ENCODE results near the gene AP3D1.
"Not testable (repeated sequence)": the region's sequence is repeated elsewhere in the genome, so short reads cannot be mapped to it uniquely, and the experiment has no call there.

AP3D1 gene

GRCh38 chr19:2151339-2152229 lies at the start of gene AP3D1:
AP3D1 (minus strand) TSS chr19:2151566; CDS start chr19:2151334, 232 bp downstream.
- DNase-seq, result peak; percentile 99

GRCh38 chr19:2200624-2201294 lies 49.4 kb upstream of the AP3D1 start:
- not testable (repeated sequence) for DNase-seq

- no peak for DNase-seq
These were observed 48.7 kb upstream of the AP3D1 start for GRCh38 chr19:2199861-2200623.

GRCh38 chr19:2199215-2199614 lies 47.8 kb upstream of the AP3D1 start:
- no peak for DNase-seq

- no peak for DNase-seq
These were observed 47.0 kb upstream of the AP3D1 start for GRCh38 chr19:2198317-2198716.

GRCh38 chr19:2197270-2197669 lies 45.9 kb upstream of the AP3D1 start:
- no peak for DNase-seq

- no peak for DNase-seq
These were observed 44.5 kb upstream of the AP3D1 start for GRCh38 chr19:2195914-2196313.

- DNase-seq, result no peak
These were observed 44.0 kb upstream of the AP3D1 start for GRCh38 chr19:2195361-2195760.

- no peak for DNase-seq
These were observed 43.2 kb upstream of the AP3D1 start for GRCh38 chr19:2194513-2195078.

- DNase-seq, result no peak
These were observed 42.4 kb upstream of the AP3D1 start for GRCh38 chr19:2193807-2194206.

GRCh38 chr19:2192862-2193261 lies 41.5 kb upstream of the AP3D1 start:
- no peak for DNase-seq

GRCh38 chr19:2191456-2192310 lies 40.3 kb upstream of the AP3D1 start:
- DNase-seq, result no peak

GRCh38 chr19:2190848-2191455 lies 39.6 kb upstream of the AP3D1 start:
- no peak for DNase-seq

GRCh38 chr19:2189880-2190279 lies 38.5 kb upstream of the AP3D1 start:
- DNase-seq, result no peak

GRCh38 chr19:2188708-2189385 lies 37.5 kb upstream of the AP3D1 start:
- DNase-seq, result no peak

- DNase-seq, result no peak
These were observed 35.8 kb upstream of the AP3D1 start for GRCh38 chr19:2187159-2187558.

- no peak for DNase-seq
These were observed 34.9 kb upstream of the AP3D1 start for GRCh38 chr19:2186071-2186846.

- DNase-seq, result no peak
These were observed 34.3 kb upstream of the AP3D1 start for GRCh38 chr19:2185734-2186070.

GRCh38 chr19:2184422-2184975 lies 33.1 kb upstream of the AP3D1 start:
- DNase-seq, result no peak

- DNase-seq, result no peak
These were observed 30.2 kb upstream of the AP3D1 start for GRCh38 chr19:2181633-2181997.
